ENCODE measurements around the gene SUCNR1. TPM values are rescaled to one million over a fixed set of nuclear protein-coding genes. Genes with fewer than 3 reads are reported as not detected.
A peak's percentile ranks its signal among the peaks of the same experiment; 100 is the strongest.

Gene SUCNR1
- total RNA-seq, 1 experiment from 2014 or later, result not detected

DNA sequence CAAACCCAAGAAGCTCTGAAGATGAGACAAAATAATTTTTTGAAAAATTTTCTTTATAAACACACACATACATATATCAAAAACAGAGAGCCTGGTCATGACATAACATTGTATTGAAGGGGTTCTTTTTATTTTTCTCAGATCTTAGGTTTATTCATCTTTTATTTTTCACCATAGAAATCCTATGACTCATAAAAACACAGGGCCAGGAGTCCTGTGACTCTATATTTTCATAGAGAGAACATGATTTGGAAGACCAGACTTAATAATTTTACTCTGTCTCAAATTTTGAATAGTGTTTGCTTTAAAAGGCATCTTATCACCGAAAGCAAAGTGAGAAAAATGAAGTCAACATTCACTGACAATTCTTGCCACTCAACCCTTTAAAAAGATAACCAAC, 57.7 kb downstream of the SUCNR1 start:
- Histone ChIP-seq H3K4me3 (no peak overlapping the region), H3K36me3 (ENCODE audit: low read depth) (no peaks in the 10 kb centered on the region), H3K4me2 (no peak overlapping the region), H3F3A (ENCODE audit: insufficient read depth, low read depth) (peaks cover 4% of the 10 kb centered on the region; the same call in 1 of the 2 replicates), H3K27ac (no peak overlapping the region), H4K20me1 (ENCODE audit: insufficient read depth) (no peaks in the 10 kb centered on the region), H3K79me2 (ENCODE audit: low read depth) (no peaks in the 10 kb centered on the region), H3K27me3 (ENCODE audit: insufficient read depth, low read depth) (no peaks in the 10 kb centered on the region), H3K9me2 (ENCODE audit: insufficient read depth) (no peaks in the 10 kb centered on the region), H2AFZ (no peak overlapping the region), H3K9me3 (ENCODE audit: insufficient read depth, low read depth) (no peaks in the 10 kb centered on the region), H3K4me1 (replicated peaks; ENCODE audit: insufficient read depth) (peaks cover 11% of the 10 kb centered on the region)
- no peak for TF ChIP-seq EZH2 (IDR thresholded peaks at IDR 0.05; ENCODE audit: low read depth)
- TF ChIP-seq, protein P1, sequence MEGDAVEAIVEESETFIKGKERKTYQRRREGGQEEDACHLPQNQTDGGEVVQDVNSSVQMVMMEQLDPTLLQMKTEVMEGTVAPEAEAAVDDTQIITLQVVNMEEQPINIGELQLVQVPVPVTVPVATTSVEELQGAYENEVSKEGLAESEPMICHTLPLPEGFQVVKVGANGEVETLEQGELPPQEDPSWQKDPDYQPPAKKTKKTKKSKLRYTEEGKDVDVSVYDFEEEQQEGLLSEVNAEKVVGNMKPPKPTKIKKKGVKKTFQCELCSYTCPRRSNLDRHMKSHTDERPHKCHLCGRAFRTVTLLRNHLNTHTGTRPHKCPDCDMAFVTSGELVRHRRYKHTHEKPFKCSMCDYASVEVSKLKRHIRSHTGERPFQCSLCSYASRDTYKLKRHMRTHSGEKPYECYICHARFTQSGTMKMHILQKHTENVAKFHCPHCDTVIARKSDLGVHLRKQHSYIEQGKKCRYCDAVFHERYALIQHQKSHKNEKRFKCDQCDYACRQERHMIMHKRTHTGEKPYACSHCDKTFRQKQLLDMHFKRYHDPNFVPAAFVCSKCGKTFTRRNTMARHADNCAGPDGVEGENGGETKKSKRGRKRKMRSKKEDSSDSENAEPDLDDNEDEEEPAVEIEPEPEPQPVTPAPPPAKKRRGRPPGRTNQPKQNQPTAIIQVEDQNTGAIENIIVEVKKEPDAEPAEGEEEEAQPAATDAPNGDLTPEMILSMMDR (conservative IDR thresholded peaks at IDR 0.05), result no peak
- no peak for DNase-seq
- POLR2A ChIA-PET (ENCODE audit: unreplicated experiment), result no interaction called here
- no TSS peak for BruUV-seq (replicated peaks)
- intact Hi-C loops (cut with micrococcal nuclease; ENCODE audit: unreplicated experiment), result no loop called here
- CTCF ChIA-PET, result no interaction called here

DNA sequence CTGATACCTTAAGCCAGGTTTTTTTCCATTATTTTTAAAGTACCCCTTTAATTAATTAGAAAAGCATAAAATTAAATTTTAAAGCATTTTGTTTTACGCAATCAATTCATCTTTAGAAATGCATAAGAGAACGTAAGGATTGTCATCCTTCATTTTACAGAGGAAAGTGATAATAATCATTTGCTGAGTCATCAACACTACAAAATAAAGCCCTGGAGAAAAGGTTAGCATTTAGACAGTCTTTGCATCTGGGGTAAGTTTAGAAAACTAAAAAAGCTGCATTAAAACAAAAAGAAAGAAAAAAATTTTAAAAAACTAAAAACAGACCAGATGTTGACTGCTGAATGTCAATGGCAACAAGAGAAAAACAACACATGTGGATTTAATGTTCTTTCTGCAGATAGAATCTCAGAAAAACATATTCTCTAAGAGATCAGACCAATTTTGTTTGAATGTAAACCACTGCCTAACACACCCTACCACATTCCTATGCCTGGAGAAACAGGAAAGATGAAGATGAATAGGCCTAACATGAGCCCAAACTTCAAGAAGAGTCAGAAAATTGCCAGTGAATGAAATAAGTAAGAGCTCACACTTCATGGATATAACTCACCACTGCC, 59.9 kb downstream of the SUCNR1 start:
- peaks cover 11% of the 10 kb centered on the region for H3K4me1 ChIP-seq (replicated peaks; ENCODE audit: insufficient read depth)
- H3K4me2 ChIP-seq, result no peak overlapping the region
- POLR2A ChIA-PET (ENCODE audit: unreplicated experiment), result interaction anchor here (0.6 kb wide), 1 partner anchor 335 kb away, joined by 4 read pairs; no protein-coding TSS in a partner anchor
- H3K36me3 ChIP-seq (ENCODE audit: low read depth), result no peaks in the 10 kb centered on the region
- intact Hi-C loops (cut with micrococcal nuclease; ENCODE audit: unreplicated experiment), result loop anchor here (1.0 kb wide), 1 partner anchor 89 kb away; no protein-coding TSS in a partner anchor
- H2AFZ ChIP-seq, result peak overlapping the region; percentile 24; the same call in 1 of the 2 replicates
- BruUV-seq (replicated peaks), result no TSS peak
- H4K20me1 ChIP-seq (ENCODE audit: insufficient read depth), result no peaks in the 10 kb centered on the region
- no peak overlapping the region for H3K4me3 ChIP-seq
- DNase-seq, result peak in 1 of 2 experiments; percentile 49
- TF ChIP-seq EZH2 (IDR thresholded peaks at IDR 0.05; ENCODE audit: low read depth), result no peak
- peaks cover 4% of the 10 kb centered on the region; the same call in 1 of the 2 replicates for H3F3A ChIP-seq (ENCODE audit: insufficient read depth, low read depth)
- no peaks in the 10 kb centered on the region for H3K79me2 ChIP-seq (ENCODE audit: low read depth)
- H3K9me3 ChIP-seq (ENCODE audit: insufficient read depth, low read depth), result no peaks in the 10 kb centered on the region
- H3K9me2 ChIP-seq (ENCODE audit: insufficient read depth), result no peaks in the 10 kb centered on the region
- H3K27me3 ChIP-seq (ENCODE audit: insufficient read depth, low read depth), result no peaks in the 10 kb centered on the region
- CTCF ChIA-PET, result no interaction called here
- H3K27ac ChIP-seq, result peak overlapping the region; percentile 42

Other genes starting within 250 kb of the SUCNR1 start
- not detected in 2 replicates for gene AADACL2, start 139.7 kb upstream of the SUCNR1 start, total RNA-seq (2021)
- gene AADAC, start 59.5 kb upstream of the SUCNR1 start, total RNA-seq (2021), result 2.8 and 4.7 TPM in 2 replicates